B cell (primary cell): ENCODE data around the gene TK2. TPM values are rescaled to one million over a fixed set of nuclear protein-coding genes. Genes with fewer than 3 reads are reported as not detected.

Experiments used
- ATAC-seq: fragments of 200-7000 bp; cut with Tn5 transposase; one replicate; pipeline ENCODE4 v1.10.0; 2021; ENCODE audit warnings: low read depth, mild to moderate bottlenecking, moderate number of reproducible peaks, moderate library complexity
- CTCF ChIA-PET: fragments of 350-600 bp; sonication (Branson Sonifier 250); formaldehyde crosslinking; loops from one replicate; lab custom pipeline; 2021; ENCODE audit warnings: antibody characterized with exemption, inconsistent platforms; lab: Charles Lee
- POLR2A ChIA-PET: fragments of 350-600 bp; sonication (Branson Sonifier 250); formaldehyde crosslinking; loops from one replicate; lab custom pipeline; 2021; ENCODE audit warnings: antibody characterized with exemption; lab: Charles Lee
- DNase-seq: peaks from one replicate; pipeline ENCODE4 v3.0.0; 2013
- H2AFZ ChIP-seq: 2 replicates; pipeline ENCODE4 v1.6.1; 2012; ENCODE audit warnings: mild to moderate bottlenecking, low read depth, low read length; ENCODE audit not compliant: insufficient read depth, poor library complexity, severe bottlenecking
- H3K27ac ChIP-seq, 2 donors: 1 replicate in 1 of 2; 2 replicates in 1 of 2; pipeline ENCODE4 v1.5.1; 2012 to 2013; ENCODE audit warnings: low read length in 2 of 2, mild to moderate bottlenecking in 2 of 2, moderate library complexity in 1 of 2
- H3K27me3 ChIP-seq, 4 experiments: fragments of 200-600 bp in 1 of 4; sonication (generic) in 1 of 4; replicated peaks in 1 of 4; 1 replicate in 2 of 4; 2 replicates in 2 of 4; pipeline versions ENCODE4 v1.6.1 to v1.7.0; 2013 to 2016; ENCODE audit warnings: low read length in 3 of 4, mild to moderate bottlenecking in 2 of 4, mixed read lengths in 1 of 4, moderate library complexity in 1 of 4; ENCODE audit not compliant: insufficient read depth in 4 of 4, control insufficient read depth in 3 of 4; ENCODE audit errors: control extremely low read depth in 1 of 4
- H3K36me3 ChIP-seq, 2 experiments: replicated peaks in 1 of 2; 1 replicate in 1 of 2; 2 replicates in 1 of 2; pipeline versions ENCODE4 v1.6.1 to v1.7.1; 2013; ENCODE audit warnings: low read length in 1 of 2; ENCODE audit not compliant: insufficient read depth in 2 of 2, control insufficient read depth in 1 of 2; ENCODE audit errors: control extremely low read depth in 1 of 2, extremely low read depth in 1 of 2
- H3K4me1 ChIP-seq, 2 donors: fragments of 200-600 bp in 1 of 2; sonication (generic) in 1 of 2; 1 replicate in 1 of 2; 2 replicates in 1 of 2; pipeline versions ENCODE4 v1.5.1 to v1.6.1; 2013 to 2017; ENCODE audit warnings: low read length in 2 of 2; ENCODE audit not compliant: control insufficient read depth in 2 of 2, insufficient read depth in 2 of 2
- H3K4me2 ChIP-seq: replicated peaks from 2 replicates; pipeline ENCODE3; 2012; ENCODE audit warnings: mild to moderate bottlenecking, low read depth, low read length; ENCODE audit not compliant: poor library complexity, severe bottlenecking
- H3K4me3 ChIP-seq, 5 experiments: fragments of 200-600 bp in 1 of 5; sonication (generic) in 1 of 5; 1 replicate in 3 of 5; 2 replicates in 2 of 5; pipeline versions ENCODE4 v1.5.1 to v1.7.0; 2011 to 2016; ENCODE audit warnings: low read length in 4 of 5, mild to moderate bottlenecking in 4 of 5, low read depth in 2 of 5, control low read depth in 1 of 5, moderate library complexity in 1 of 5; ENCODE audit not compliant: insufficient read depth in 1 of 5; ENCODE audit errors: control extremely low read depth in 1 of 5, extremely low read depth in 1 of 5
- H3K79me2 ChIP-seq: fragments of 200-600 bp; sonication (generic); one replicate; pipeline ENCODE4 v1.6.0; 2016; ENCODE audit warnings: low read length; ENCODE audit not compliant: control insufficient read depth, insufficient read depth
- H3K9ac ChIP-seq: fragments of 200-600 bp; sonication (generic); 2 replicates; pipeline ENCODE4 v1.6.1; 2017; ENCODE audit warnings: mild to moderate bottlenecking, low read length, moderate library complexity
- H3K9me3 ChIP-seq, 3 donors: one replicate each; pipeline versions ENCODE4 v1.6.1 to v1.7.1; 2013; ENCODE audit warnings: low read length in 2 of 3; ENCODE audit not compliant: control insufficient read depth in 2 of 3, insufficient read depth in 1 of 3; ENCODE audit errors: control extremely low read depth in 1 of 3
- H4K20me1 ChIP-seq: 2 replicates; pipeline ENCODE4 v1.6.0; 2012; ENCODE audit warnings: mild to moderate bottlenecking, low read length; ENCODE audit not compliant: insufficient read depth, control insufficient read depth, poor library complexity, severe bottlenecking
- H3K27ac Mint-ChIP-seq: one replicate; pipeline ENCODE4 v1.8.0; 2021; ENCODE audit warnings: mixed read lengths
- H3K27me3 Mint-ChIP-seq: one replicate; pipeline ENCODE4 v1.8.0; 2021; ENCODE audit warnings: mixed read lengths
- H3K4me1 Mint-ChIP-seq: one replicate; pipeline ENCODE4 v1.8.0; 2021; ENCODE audit warnings: mixed read lengths
- H3K4me3 Mint-ChIP-seq: one replicate; pipeline ENCODE4 v1.8.0; 2021; ENCODE audit warnings: mixed read lengths
- H3K9me3 Mint-ChIP-seq: one replicate; pipeline ENCODE4 v1.8.0; 2022; ENCODE audit warnings: mixed read lengths; ENCODE audit not compliant: insufficient read depth
- EZH2 ChIP-seq: IDR thresholded peaks from 2 replicates; pipeline ENCODE4 v1.6.1; 2012; ENCODE audit warnings: borderline replicate concordance, low read depth, mild to moderate bottlenecking, moderate library complexity, low read length; ENCODE audit not compliant: insufficient read depth, poor library complexity, severe bottlenecking
- WGBS: methylation state at CpG from one replicate; pipeline ENCODE4 v1.1.5; 2013; ENCODE audit warnings: missing lambda C conversion rate; ENCODE audit not compliant: insufficient coverage; 5-methylcytosine and 5-hydroxymethylcytosine counted together
- intact Hi-C: fragments of 100-400 bp; cut with micrococcal nuclease; formaldehyde crosslinking; loops from one replicate; pipeline ENCODE4 v1.10.0; 2022
- polyA plus RNA-seq: library from polyadenylated mRNA; depleted of rRNA; stranded (reverse); fragments of >200 nt; gene quantifications from 2 replicates; pipeline ENCODE4 v1.2.3, GENCODE V29; 2012
- total RNA-seq, 2 donors: library from RNA; stranded (reverse); fragments of 120-200 nt in 1 of 2; gene quantifications; 1 replicate in 1 of 2; 2 replicates in 1 of 2; pipeline versions ENCODE4 v1.2.3 to v1.2.4, GENCODE V29; 2013 to 2022
- TF ChIP-seq, protein P1 (sequence below): fragments of 200-600 bp; IDR thresholded peaks from one replicate; pipeline ENCODE4 v1.8.0; 2022; ENCODE audit warnings: antibody characterized with exemption, mild to moderate bottlenecking

The TK2 gene
- total and polyA plus RNA-seq, 2 donors (not counting 1 experiment from before 2014, with no cell fraction given): 2.9 to 9.7 TPM

DNA sequence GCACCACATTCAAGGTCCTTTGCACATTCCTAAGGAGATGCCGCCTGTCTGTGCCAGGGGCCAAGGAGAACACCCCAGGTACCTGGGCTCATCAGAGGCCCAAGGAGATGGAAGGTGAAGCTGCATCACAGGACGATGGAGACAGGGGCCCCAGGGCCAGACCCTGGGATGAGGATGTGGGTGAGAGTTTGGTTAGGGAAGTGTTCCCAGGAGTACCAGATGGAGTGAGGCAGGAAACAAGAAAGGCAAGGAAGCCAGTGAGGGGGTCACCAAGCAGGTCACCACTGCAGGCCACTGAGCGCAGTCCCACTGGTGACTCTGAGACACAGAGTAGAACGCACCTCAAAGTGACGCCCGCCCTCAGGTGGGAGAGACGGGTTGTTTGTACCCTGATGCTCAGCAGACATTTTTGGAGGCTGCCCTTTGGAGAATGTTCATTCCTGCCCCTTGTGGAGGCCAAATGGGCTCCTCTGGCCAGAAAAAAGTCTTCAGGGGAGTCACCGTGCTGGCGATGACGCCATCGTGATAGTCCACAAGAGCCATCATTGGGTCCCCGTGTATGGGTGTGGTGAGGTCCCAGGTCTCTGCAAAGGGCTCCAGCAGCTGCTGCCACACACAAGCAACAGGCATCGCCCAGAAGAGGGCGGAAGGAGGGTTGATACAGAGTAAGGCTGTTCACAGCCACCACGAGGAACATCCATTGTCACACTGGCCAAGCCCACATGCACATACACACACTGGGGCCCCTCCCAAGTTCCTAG is 65.3 kb downstream of the TK2 start:
- Histone ChIP-seq H2AFZ (no peak overlapping the region), H3K36me3 (no peaks in the 10 kb centered on the region), H4K20me1 (no peaks in the 10 kb centered on the region), H3K27ac (no peak overlapping the region), H3K79me2 (no peaks in the 10 kb centered on the region), H3K4me3 (no peak overlapping the region), H3K9ac (no peak overlapping the region), H3K4me1 (peaks cover 11 to 17% of the 10 kb centered on the region in 2 donors), H3K9me3 (peaks cover 0 to 3% (median 0%) of the 10 kb centered on the region in 3 donors), H3K4me2 (no peak overlapping the region), H3K27me3 (peaks cover 0 to 9% (median under 1%) of the 10 kb centered on the region in 4 experiments)
- H3K27ac Mint-ChIP-seq: no peak overlapping the region
- TF ChIP-seq EZH2: no peak
- TF ChIP-seq, protein P1, sequence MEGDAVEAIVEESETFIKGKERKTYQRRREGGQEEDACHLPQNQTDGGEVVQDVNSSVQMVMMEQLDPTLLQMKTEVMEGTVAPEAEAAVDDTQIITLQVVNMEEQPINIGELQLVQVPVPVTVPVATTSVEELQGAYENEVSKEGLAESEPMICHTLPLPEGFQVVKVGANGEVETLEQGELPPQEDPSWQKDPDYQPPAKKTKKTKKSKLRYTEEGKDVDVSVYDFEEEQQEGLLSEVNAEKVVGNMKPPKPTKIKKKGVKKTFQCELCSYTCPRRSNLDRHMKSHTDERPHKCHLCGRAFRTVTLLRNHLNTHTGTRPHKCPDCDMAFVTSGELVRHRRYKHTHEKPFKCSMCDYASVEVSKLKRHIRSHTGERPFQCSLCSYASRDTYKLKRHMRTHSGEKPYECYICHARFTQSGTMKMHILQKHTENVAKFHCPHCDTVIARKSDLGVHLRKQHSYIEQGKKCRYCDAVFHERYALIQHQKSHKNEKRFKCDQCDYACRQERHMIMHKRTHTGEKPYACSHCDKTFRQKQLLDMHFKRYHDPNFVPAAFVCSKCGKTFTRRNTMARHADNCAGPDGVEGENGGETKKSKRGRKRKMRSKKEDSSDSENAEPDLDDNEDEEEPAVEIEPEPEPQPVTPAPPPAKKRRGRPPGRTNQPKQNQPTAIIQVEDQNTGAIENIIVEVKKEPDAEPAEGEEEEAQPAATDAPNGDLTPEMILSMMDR: no peak
- ATAC-seq (no peak), DNase-seq (no peak)
- peaks cover 15% of the 10 kb centered on the region for H3K4me1 Mint-ChIP-seq
- no peaks in the 10 kb centered on the region for H3K9me3 Mint-ChIP-seq
- intact Hi-C loops: no loop called here
- 91% methylated on average over 15 of the region's 15 CpGs for WGBS
- no peak overlapping the region for H3K4me3 Mint-ChIP-seq
- peaks cover 3% of the 10 kb centered on the region for H3K27me3 Mint-ChIP-seq
- CTCF ChIA-PET: interaction anchor here (0.8 to 3.5 kb wide), 5 partner anchors 11 to 78 kb away, joined by 3 to 19 read pairs (median 10); partner anchors contain the start of gene CKLF
- POLR2A ChIA-PET: no interaction called here
